ENCODE data around the gene PPAT. TPM values are rescaled to one million over a fixed set of nuclear protein-coding genes. Genes with fewer than 3 reads are reported as not detected.

The PPAT gene
- total RNA-seq (9.0 TPM), polyA plus RNA-seq (10 to 100 TPM in 3 of 4 donors, 1 to 10 TPM in 1; 6.7 to 14.0 (median 12.0) TPM)

- Mint-ChIP-seq H3K36me3 (no peaks in the 10 kb centered on the region), H3K4me1 (peaks cover 7 to 53% (median 36%) of the 10 kb centered on the region in 4 donors), H3K27ac (peak within 1 kb of the TSS; percentile 83 to 99 (median 96)), H3K27me3 (no peaks in the 10 kb centered on the region), H3K4me3 (peak within 1 kb of the TSS; percentile 91 to 96 (median 94)), H3K9me3 (no peaks in the 10 kb centered on the region)
- Histone ChIP-seq H3K4me1 (ENCODE audit: control insufficient read depth, insufficient read depth, low read length, poor library complexity, severe bottlenecking) (peaks cover 11% of the 10 kb centered on the region), H3K4me3 (ENCODE audit: low read depth, low read length) (peak within 1 kb of the TSS; percentile 96), H3K36me3 (ENCODE audit: control insufficient read depth, insufficient read depth, low read length) (no peaks in the 10 kb centered on the region), H3K9me3 (ENCODE audit: control insufficient read depth in 2 of 2, low read length in 2 of 2) (no peaks in the 10 kb centered on the region), H3K27ac (ENCODE audit: insufficient read depth, low read length, poor library complexity, severe bottlenecking) (peak within 1 kb of the TSS; percentile 89), H3K27me3 (ENCODE audit: control insufficient read depth, insufficient read depth, low read length) (no peaks in the 10 kb centered on the region)
- DNase-seq (peak; percentile 97 to 99 (median 98)), ATAC-seq (ENCODE audit: low read depth in 2 of 2) (peak; percentile 78 to 83)
These were observed at the start of gene PPAT for GRCh38 chr4:56435140-56435926. TSS of gene PPAT (minus strand) at chr4:56435615. CDS start at chr4:56435477, 138 bp downstream.

GRCh38 chr4:56480691-56481090 lies 45.3 kb upstream of the PPAT start:
- H3K9me3 ChIP-seq (ENCODE audit: control insufficient read depth in 2 of 2, low read length in 2 of 2) = no peaks in the 10 kb centered on the region
- H3K4me1 Mint-ChIP-seq = peaks cover 0 to 13% (median 3%) of the 10 kb centered on the region in 4 donors
- DNase-seq = no peak
- H3K4me1 ChIP-seq (ENCODE audit: control insufficient read depth, insufficient read depth, low read length, poor library complexity, severe bottlenecking) = no peaks in the 10 kb centered on the region
- ATAC-seq (ENCODE audit: low read depth in 2 of 2) = no peak
- H3K36me3 ChIP-seq (ENCODE audit: control insufficient read depth, insufficient read depth, low read length) = peaks cover 81% of the 10 kb centered on the region
- peaks cover 43% of the 10 kb centered on the region for H3K36me3 Mint-ChIP-seq
- H3K27ac Mint-ChIP-seq = peak overlapping the region in 1 of 3 donors; percentile 26
- no peaks in the 10 kb centered on the region for H3K27me3 ChIP-seq (ENCODE audit: control insufficient read depth, insufficient read depth, low read length)
- H3K27me3 Mint-ChIP-seq = no peaks in the 10 kb centered on the region
- no peaks in the 10 kb centered on the region for H3K9me3 Mint-ChIP-seq
- H3K27ac ChIP-seq (ENCODE audit: insufficient read depth, low read length, poor library complexity, severe bottlenecking) = no peak overlapping the region
- H3K4me3 Mint-ChIP-seq = no peak overlapping the region
- no peak overlapping the region for H3K4me3 ChIP-seq (ENCODE audit: low read depth, low read length)

- H3K9me3 Mint-ChIP-seq = no peaks in the 10 kb centered on the region
- DNase-seq = no peak
- H3K27me3 Mint-ChIP-seq = no peaks in the 10 kb centered on the region
- no peaks in the 10 kb centered on the region for H3K9me3 ChIP-seq (ENCODE audit: control insufficient read depth in 2 of 2, low read length in 2 of 2)
- peaks cover 0 to 4% (median 2%) of the 10 kb centered on the region in 4 donors for H3K4me1 Mint-ChIP-seq
- no peak overlapping the region for H3K27ac ChIP-seq (ENCODE audit: insufficient read depth, low read length, poor library complexity, severe bottlenecking)
- peaks cover 78% of the 10 kb centered on the region for H3K36me3 ChIP-seq (ENCODE audit: control insufficient read depth, insufficient read depth, low read length)
- no peaks in the 10 kb centered on the region for H3K27me3 ChIP-seq (ENCODE audit: control insufficient read depth, insufficient read depth, low read length)
- no peak overlapping the region for H3K4me3 Mint-ChIP-seq
- no peak overlapping the region for H3K27ac Mint-ChIP-seq
- H3K36me3 Mint-ChIP-seq = peaks cover 41% of the 10 kb centered on the region
- H3K4me3 ChIP-seq (ENCODE audit: low read depth, low read length) = no peak overlapping the region
- ATAC-seq (ENCODE audit: low read depth in 2 of 2) = no peak
- no peaks in the 10 kb centered on the region for H3K4me1 ChIP-seq (ENCODE audit: control insufficient read depth, insufficient read depth, low read length, poor library complexity, severe bottlenecking)
These were observed 41.8 kb upstream of the PPAT start for GRCh38 chr4:56477192-56477702.

GRCh38 chr4:56475917-56476316 lies 40.5 kb upstream of the PPAT start:
- peaks cover 86% of the 10 kb centered on the region for H3K36me3 ChIP-seq (ENCODE audit: control insufficient read depth, insufficient read depth, low read length)
- Mint-ChIP-seq H3K27ac (no peak overlapping the region), H3K36me3 (peaks cover 47% of the 10 kb centered on the region), H3K27me3 (no peaks in the 10 kb centered on the region), H3K4me3 (no peak overlapping the region), H3K9me3 (no peaks in the 10 kb centered on the region), H3K4me1 (peaks cover 2 to 8% (median 5%) of the 10 kb centered on the region in 4 donors)
- H3K27me3 ChIP-seq (ENCODE audit: control insufficient read depth, insufficient read depth, low read length) = no peaks in the 10 kb centered on the region
- DNase-seq (no peak), ATAC-seq (ENCODE audit: low read depth in 2 of 2) (no peak)
- H3K4me3 ChIP-seq (ENCODE audit: low read depth, low read length) = no peak overlapping the region
- H3K9me3 ChIP-seq (ENCODE audit: control insufficient read depth in 2 of 2, low read length in 2 of 2) = no peaks in the 10 kb centered on the region
- no peak overlapping the region for H3K27ac ChIP-seq (ENCODE audit: insufficient read depth, low read length, poor library complexity, severe bottlenecking)
- H3K4me1 ChIP-seq (ENCODE audit: control insufficient read depth, insufficient read depth, low read length, poor library complexity, severe bottlenecking) = no peaks in the 10 kb centered on the region

- peak in 1 of 3 donors; percentile 47 for DNase-seq
- Histone ChIP-seq H3K27ac (ENCODE audit: insufficient read depth, low read length, poor library complexity, severe bottlenecking) (no peak overlapping the region), H3K4me1 (ENCODE audit: control insufficient read depth, insufficient read depth, low read length, poor library complexity, severe bottlenecking) (peaks cover 35% of the 10 kb centered on the region), H3K36me3 (ENCODE audit: control insufficient read depth, insufficient read depth, low read length) (peaks cover 35% of the 10 kb centered on the region), H3K4me3 (ENCODE audit: low read depth, low read length) (peak overlapping the region; percentile 100), H3K27me3 (ENCODE audit: control insufficient read depth, insufficient read depth, low read length) (no peaks in the 10 kb centered on the region), H3K9me3 (ENCODE audit: control insufficient read depth in 2 of 2, low read length in 2 of 2) (no peaks in the 10 kb centered on the region)
- Mint-ChIP-seq H3K4me1 (peaks cover 32 to 55% (median 49%) of the 10 kb centered on the region in 4 donors), H3K27me3 (no peaks in the 10 kb centered on the region), H3K36me3 (peaks cover 18% of the 10 kb centered on the region), H3K27ac (peak overlapping the region in 2 of 3 donors; percentile 24 to 82), H3K9me3 (no peaks in the 10 kb centered on the region), H3K4me3 (peak overlapping the region; percentile 40 to 99 (median 78))
- no peak for ATAC-seq (ENCODE audit: low read depth in 2 of 2)
These were observed 34.2 kb upstream of the PPAT start for GRCh38 chr4:56469489-56470210.

GRCh38 chr4:56468097-56468422 lies 32.6 kb upstream of the PPAT start:
- H3K36me3 ChIP-seq (ENCODE audit: control insufficient read depth, insufficient read depth, low read length) = peaks cover 24% of the 10 kb centered on the region
- H3K4me1 ChIP-seq (ENCODE audit: control insufficient read depth, insufficient read depth, low read length, poor library complexity, severe bottlenecking) = peaks cover 35% of the 10 kb centered on the region
- Mint-ChIP-seq H3K4me1 (peaks cover 38 to 70% (median 54%) of the 10 kb centered on the region in 4 donors), H3K36me3 (peaks cover 18% of the 10 kb centered on the region), H3K9me3 (no peaks in the 10 kb centered on the region), H3K4me3 (peak overlapping the region; percentile 96 to 99 (median 97)), H3K27me3 (no peaks in the 10 kb centered on the region), H3K27ac (peak overlapping the region; percentile 98 to 99 (median 98))
- H3K27ac ChIP-seq (ENCODE audit: insufficient read depth, low read length, poor library complexity, severe bottlenecking) = peak overlapping the region; percentile 87
- H3K4me3 ChIP-seq (ENCODE audit: low read depth, low read length) = peak overlapping the region; percentile 100
- no peaks in the 10 kb centered on the region for H3K27me3 ChIP-seq (ENCODE audit: control insufficient read depth, insufficient read depth, low read length)
- ATAC-seq (ENCODE audit: low read depth in 2 of 2) (peak; percentile 29 to 36), DNase-seq (peak in 2 of 3 donors; percentile 21 to 57)
- H3K9me3 ChIP-seq (ENCODE audit: control insufficient read depth in 2 of 2, low read length in 2 of 2) = no peaks in the 10 kb centered on the region

- Mint-ChIP-seq H3K4me1 (peaks cover 38 to 72% (median 55%) of the 10 kb centered on the region in 4 donors), H3K36me3 (peaks cover 14% of the 10 kb centered on the region), H3K9me3 (no peaks in the 10 kb centered on the region), H3K27me3 (no peaks in the 10 kb centered on the region), H3K27ac (peak within 1 kb of the TSS; percentile 98 to 99 (median 98)), H3K4me3 (peak within 1 kb of the TSS; percentile 96 to 99 (median 97))
- Histone ChIP-seq H3K27ac (ENCODE audit: insufficient read depth, low read length, poor library complexity, severe bottlenecking) (peak within 1 kb of the TSS; percentile 87), H3K27me3 (ENCODE audit: control insufficient read depth, insufficient read depth, low read length) (no peaks in the 10 kb centered on the region), H3K4me1 (ENCODE audit: control insufficient read depth, insufficient read depth, low read length, poor library complexity, severe bottlenecking) (peaks cover 35% of the 10 kb centered on the region), H3K36me3 (ENCODE audit: control insufficient read depth, insufficient read depth, low read length) (peaks cover 21% of the 10 kb centered on the region), H3K4me3 (ENCODE audit: low read depth, low read length) (peak within 1 kb of the TSS; percentile 100), H3K9me3 (ENCODE audit: control insufficient read depth in 2 of 2, low read length in 2 of 2) (no peaks in the 10 kb centered on the region)
- ATAC-seq (ENCODE audit: low read depth in 2 of 2) = peak; percentile 96 to 99
- DNase-seq = peak; percentile 90 to 95 (median 90)
These were observed 32.1 kb upstream of the PPAT start, which contains the start of gene SRP72 for GRCh38 chr4:56467284-56468096. TSS of gene SRP72 (plus strand) at chr4:56467617. CDS start at chr4:56467636, 19 bp downstream.
